GM12872 (cell line): ENCODE results near the gene SIK3.

Source experiments
- TF ChIP-seq, protein P1 (sequence below): IDR thresholded peaks from 3 replicates; pipeline ENCODE4 v1.5.1; 2011; ENCODE audit warnings: low read depth, mild to moderate bottlenecking, low read length, moderate library complexity; ENCODE audit not compliant: insufficient read depth

The SIK3 gene

DNA sequence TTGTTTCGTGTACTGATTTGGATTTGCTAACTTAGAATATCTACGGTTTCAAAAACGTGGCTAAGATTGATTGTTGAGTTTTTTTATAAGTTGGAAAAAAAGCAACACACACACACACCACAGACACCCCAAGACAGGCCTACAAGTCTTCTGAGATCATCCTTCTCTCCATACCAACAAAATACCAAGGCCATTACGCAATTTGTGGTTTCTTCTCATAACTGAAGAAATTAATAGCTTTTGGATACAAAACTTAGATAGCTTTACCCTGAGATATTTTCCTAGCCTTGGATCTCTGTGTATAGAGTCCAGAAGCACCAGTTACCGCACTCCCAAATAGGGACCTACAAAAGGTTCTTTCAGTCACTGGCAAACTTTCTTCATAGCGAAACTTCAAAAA is 113.6 kb downstream of the SIK3 start:
- TF ChIP-seq, protein P1, sequence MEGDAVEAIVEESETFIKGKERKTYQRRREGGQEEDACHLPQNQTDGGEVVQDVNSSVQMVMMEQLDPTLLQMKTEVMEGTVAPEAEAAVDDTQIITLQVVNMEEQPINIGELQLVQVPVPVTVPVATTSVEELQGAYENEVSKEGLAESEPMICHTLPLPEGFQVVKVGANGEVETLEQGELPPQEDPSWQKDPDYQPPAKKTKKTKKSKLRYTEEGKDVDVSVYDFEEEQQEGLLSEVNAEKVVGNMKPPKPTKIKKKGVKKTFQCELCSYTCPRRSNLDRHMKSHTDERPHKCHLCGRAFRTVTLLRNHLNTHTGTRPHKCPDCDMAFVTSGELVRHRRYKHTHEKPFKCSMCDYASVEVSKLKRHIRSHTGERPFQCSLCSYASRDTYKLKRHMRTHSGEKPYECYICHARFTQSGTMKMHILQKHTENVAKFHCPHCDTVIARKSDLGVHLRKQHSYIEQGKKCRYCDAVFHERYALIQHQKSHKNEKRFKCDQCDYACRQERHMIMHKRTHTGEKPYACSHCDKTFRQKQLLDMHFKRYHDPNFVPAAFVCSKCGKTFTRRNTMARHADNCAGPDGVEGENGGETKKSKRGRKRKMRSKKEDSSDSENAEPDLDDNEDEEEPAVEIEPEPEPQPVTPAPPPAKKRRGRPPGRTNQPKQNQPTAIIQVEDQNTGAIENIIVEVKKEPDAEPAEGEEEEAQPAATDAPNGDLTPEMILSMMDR: no peak

DNA sequence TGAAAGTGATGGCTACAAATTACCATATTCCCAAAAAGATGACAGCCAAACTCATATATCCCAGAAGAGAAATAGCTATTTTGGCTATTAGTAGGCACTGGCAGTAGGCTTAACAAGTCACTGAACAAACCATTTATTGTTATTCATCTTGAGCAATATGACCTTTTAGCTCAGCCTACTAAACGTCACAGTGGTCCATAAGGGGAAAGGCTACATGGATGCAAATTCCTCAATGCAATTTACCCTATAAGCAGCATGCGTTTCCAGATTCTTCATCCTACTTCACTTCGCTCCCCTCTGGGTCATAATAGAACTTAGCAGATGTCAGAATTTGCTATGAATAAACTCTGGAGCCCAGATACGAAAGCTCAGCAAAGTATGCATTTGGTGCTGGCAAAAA is 114.0 kb downstream of the SIK3 start:
- TF ChIP-seq, protein P1: no peak

DNA sequence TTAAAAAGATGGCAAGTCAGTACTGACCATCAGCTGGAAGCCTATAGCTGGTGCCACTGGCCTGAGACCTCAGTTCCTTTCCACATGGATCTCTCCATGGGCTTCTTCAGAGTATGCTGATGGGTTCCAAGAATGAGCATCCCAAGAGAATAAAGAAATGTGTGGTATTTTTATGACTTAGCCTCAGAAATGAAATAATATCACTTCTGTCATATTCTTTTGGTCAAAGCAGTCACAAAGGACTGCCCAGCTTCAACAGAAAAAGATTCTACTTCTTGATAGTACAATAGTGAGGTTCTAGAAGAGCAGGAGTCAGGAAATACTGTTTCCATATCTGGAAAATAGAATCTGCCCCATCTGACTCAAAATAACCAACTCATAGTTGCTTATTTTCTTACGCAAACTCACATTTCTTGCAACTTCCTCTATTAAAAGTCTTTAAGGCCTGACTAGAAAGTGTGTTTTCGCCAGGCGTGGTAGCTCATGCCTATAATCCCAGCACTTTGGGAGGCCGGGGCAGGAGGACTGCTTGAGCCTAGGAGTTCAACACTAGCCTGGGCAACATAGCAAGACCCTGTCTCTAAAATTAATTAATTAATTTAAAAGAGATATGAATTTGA is 116.9 kb downstream of the SIK3 start:
- TF ChIP-seq, protein P1: no peak

DNA sequence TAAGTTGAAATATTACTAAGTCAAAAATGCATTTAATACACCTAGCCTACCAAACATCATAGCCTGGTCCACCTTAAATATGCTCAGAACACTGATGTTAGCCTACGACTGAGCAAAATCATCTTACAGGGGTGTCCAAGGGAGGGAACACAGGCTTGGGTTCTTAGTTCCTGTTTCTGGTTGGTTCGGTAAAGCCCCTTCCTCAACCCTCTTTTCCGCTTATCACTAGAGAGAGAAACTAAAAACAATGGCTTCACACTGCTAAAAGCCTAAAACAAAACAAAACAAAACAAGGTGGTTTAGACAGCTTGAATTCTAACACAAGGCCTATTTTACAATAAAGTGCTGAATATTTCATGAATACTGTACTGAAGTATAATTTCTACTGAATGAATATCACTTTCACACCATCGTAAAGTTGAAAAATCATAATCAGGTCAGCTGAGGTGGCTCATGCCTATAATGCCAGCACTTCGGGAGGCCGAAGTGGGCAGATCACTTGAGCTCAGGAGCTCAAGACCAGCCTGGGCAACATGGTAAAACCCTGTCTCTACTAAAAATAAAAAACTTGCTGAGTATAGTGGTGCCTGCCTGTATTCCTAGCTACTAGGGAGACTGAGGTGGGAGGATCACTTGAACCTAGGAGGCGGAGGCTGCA is 118.0 kb downstream of the SIK3 start:
- TF ChIP-seq, protein P1: no peak

DNA sequence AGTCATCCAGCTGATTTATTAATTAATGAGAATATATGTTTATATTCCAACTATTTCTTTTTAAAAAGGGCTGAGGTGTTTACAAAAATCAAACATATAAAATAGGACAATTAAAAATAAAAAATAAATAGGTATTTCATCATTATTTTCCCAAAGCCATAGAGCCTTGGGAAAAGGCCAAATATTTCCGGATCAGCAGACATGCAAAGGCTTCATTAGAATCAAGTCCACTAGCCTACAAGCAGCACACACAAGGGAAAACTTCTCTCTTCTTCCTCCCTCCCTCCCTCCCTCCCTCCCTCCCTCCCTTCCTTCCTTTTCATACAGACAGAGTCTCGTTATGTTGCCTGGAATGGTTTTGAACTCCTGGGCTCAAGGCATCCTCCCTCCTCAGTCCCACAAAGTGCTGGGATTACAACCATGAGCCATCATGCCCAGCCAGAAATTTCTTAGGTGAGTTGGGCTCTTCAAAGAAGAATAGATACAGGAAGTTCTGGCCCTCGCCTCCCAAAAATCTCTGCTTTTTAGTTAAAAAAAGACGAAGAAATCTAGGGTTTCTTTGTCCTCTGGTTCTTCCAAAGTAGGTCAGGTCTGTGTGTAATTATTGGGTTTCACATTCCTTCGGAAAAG is 121.2 kb downstream of the SIK3 start:
- TF ChIP-seq, protein P1: no peak

DNA sequence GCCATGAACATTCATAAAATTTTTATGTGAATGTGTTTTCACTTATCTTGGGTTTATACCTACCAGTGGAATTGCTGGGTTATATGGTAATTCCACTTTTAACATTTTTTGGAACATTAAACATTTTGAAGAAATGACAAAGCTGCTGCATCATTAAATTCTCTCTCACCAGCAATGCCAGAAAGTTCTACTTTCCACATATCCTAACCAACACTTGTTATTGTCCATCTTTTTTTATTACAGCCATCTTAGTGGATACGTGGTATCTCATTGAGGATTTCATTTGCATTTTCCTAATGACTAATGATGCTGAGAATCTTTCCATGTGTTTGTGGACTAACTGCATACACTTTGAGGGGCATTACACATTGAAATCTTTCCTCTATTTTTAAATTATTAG is 122.6 kb downstream of the SIK3 start:
- TF ChIP-seq, protein P1: no peak

DNA sequence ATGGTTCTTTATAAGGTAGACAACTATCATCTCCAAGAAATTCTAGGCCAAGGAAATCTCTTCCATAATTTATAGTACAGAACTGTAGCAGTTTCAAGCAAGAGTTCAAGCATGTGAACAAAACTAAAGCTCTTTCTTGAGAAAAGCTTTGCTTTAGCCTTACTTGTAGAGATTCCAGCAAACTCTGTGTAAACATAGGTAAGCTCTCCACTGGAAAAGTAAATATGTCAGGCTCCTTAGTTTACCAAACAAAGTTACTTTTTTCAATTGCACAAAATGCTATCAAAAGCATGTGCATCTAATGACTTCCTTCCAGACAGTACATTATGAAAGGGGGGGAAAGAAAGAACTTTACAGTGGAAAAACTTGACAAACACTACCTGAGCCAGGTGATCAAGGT is 125.0 kb downstream of the SIK3 start:
- TF ChIP-seq, protein P1: no peak
